ENCODE results near the gene ETV2. TPM values are rescaled to one million over a fixed set of nuclear protein-coding genes. Genes with fewer than 3 reads are reported as not detected.

Gene ETV2
- total RNA-seq, 1 donor = 0.36 TPM

- DNase-seq (ENCODE audit: insufficient read length, low spot score, missing footprints) = peak; percentile 70
- Histone ChIP-seq H3K4me1 (ENCODE audit: insufficient read depth, low read length) (peaks cover 14% of the 10 kb centered on the region), H3K79me2 (ENCODE audit: insufficient read depth, low read length) (peaks cover 17% of the 10 kb centered on the region), H3K4me3 (ENCODE audit: insufficient read depth, low read length) (peak overlapping the region; percentile 98), H2AFZ (ENCODE audit: low read length) (peak overlapping the region; percentile 93), H3K9me3 (ENCODE audit: low read depth, low read length) (no peaks in the 10 kb centered on the region), H3K27me3 (ENCODE audit: insufficient read depth, low read length) (no peaks in the 10 kb centered on the region), H4K20me1 (ENCODE audit: insufficient read depth, low read length) (no peaks in the 10 kb centered on the region), H3K36me3 (ENCODE audit: insufficient read depth, low read length) (peaks cover 26% of the 10 kb centered on the region), H3K27ac (ENCODE audit: low read depth, low read length) (peak overlapping the region; percentile 88), H3K4me2 (ENCODE audit: insufficient read depth, low read length) (peak overlapping the region; percentile 99)
- TF ChIP-seq CTCF (IDR thresholded peaks at IDR 0.05; ENCODE audit: extremely low read depth, low read depth, low read length) = no peak
Observed at GRCh38 chr19:35628264-35628564, 13.3 kb upstream of the ETV2 start.

GRCh38 chr19:35628565-35629331, 12.8 kb upstream of the ETV2 start, which contains the start of gene RBM42:
Gene RBM42 (plus strand): TSS chr19:35629036. CDS start chr19:35629154, 118 bp downstream.
- Histone ChIP-seq H3K4me3 (ENCODE audit: insufficient read depth, low read length) (peak within 1 kb of the TSS; percentile 98), H3K4me1 (ENCODE audit: insufficient read depth, low read length) (peaks cover 14% of the 10 kb centered on the region), H3K36me3 (ENCODE audit: insufficient read depth, low read length) (peaks cover 30% of the 10 kb centered on the region), H3K27ac (ENCODE audit: low read depth, low read length) (peak within 1 kb of the TSS; percentile 88), H2AFZ (ENCODE audit: low read length) (peak within 1 kb of the TSS; percentile 93), H3K27me3 (ENCODE audit: insufficient read depth, low read length) (no peaks in the 10 kb centered on the region), H3K79me2 (ENCODE audit: insufficient read depth, low read length) (peaks cover 17% of the 10 kb centered on the region), H4K20me1 (ENCODE audit: insufficient read depth, low read length) (no peaks in the 10 kb centered on the region), H3K9me3 (ENCODE audit: low read depth, low read length) (no peaks in the 10 kb centered on the region), H3K4me2 (ENCODE audit: insufficient read depth, low read length) (peak within 1 kb of the TSS; percentile 99)
- TF ChIP-seq CTCF (IDR thresholded peaks at IDR 0.05; ENCODE audit: extremely low read depth, low read depth, low read length) = no peak
- DNase-seq (ENCODE audit: insufficient read length, low spot score, missing footprints) = peak; percentile 100

GRCh38 chr19:35629332-35629633, 12.3 kb upstream of the ETV2 start:
- H3K4me2 ChIP-seq (ENCODE audit: insufficient read depth, low read length) = peak overlapping the region; percentile 93
- H4K20me1 ChIP-seq (ENCODE audit: insufficient read depth, low read length) = no peaks in the 10 kb centered on the region
- peak; percentile 68 for DNase-seq (ENCODE audit: insufficient read length, low spot score, missing footprints)
- peaks cover 17% of the 10 kb centered on the region for H3K79me2 ChIP-seq (ENCODE audit: insufficient read depth, low read length)
- H3K36me3 ChIP-seq (ENCODE audit: insufficient read depth, low read length) = peaks cover 35% of the 10 kb centered on the region
- H3K27ac ChIP-seq (ENCODE audit: low read depth, low read length) = peak overlapping the region; percentile 88
- H3K4me1 ChIP-seq (ENCODE audit: insufficient read depth, low read length) = peaks cover 14% of the 10 kb centered on the region
- TF ChIP-seq CTCF (IDR thresholded peaks at IDR 0.05; ENCODE audit: extremely low read depth, low read depth, low read length) = no peak
- H3K4me3 ChIP-seq (ENCODE audit: insufficient read depth, low read length) = peak overlapping the region; percentile 98
- peak overlapping the region; percentile 89 for H2AFZ ChIP-seq (ENCODE audit: low read length)
- H3K27me3 ChIP-seq (ENCODE audit: insufficient read depth, low read length) = no peaks in the 10 kb centered on the region
- H3K9me3 ChIP-seq (ENCODE audit: low read depth, low read length) = no peaks in the 10 kb centered on the region

- H3K4me2 ChIP-seq (ENCODE audit: insufficient read depth, low read length) = no peak overlapping the region
- no peak overlapping the region for H3K27ac ChIP-seq (ENCODE audit: low read depth, low read length)
- no peaks in the 10 kb centered on the region for H4K20me1 ChIP-seq (ENCODE audit: insufficient read depth, low read length)
- H3K79me2 ChIP-seq (ENCODE audit: insufficient read depth, low read length) = peaks cover 17% of the 10 kb centered on the region
- DNase-seq (ENCODE audit: insufficient read length, low spot score, missing footprints) = peak; percentile 55
- no peaks in the 10 kb centered on the region for H3K27me3 ChIP-seq (ENCODE audit: insufficient read depth, low read length)
- no peaks in the 10 kb centered on the region for H3K9me3 ChIP-seq (ENCODE audit: low read depth, low read length)
- no peak overlapping the region for H2AFZ ChIP-seq (ENCODE audit: low read length)
- H3K36me3 ChIP-seq (ENCODE audit: insufficient read depth, low read length) = peaks cover 63% of the 10 kb centered on the region
- peaks cover 8% of the 10 kb centered on the region for H3K4me1 ChIP-seq (ENCODE audit: insufficient read depth, low read length)
- TF ChIP-seq CTCF (IDR thresholded peaks at IDR 0.05; ENCODE audit: extremely low read depth, low read depth, low read length) = no peak
- no peak overlapping the region for H3K4me3 ChIP-seq (ENCODE audit: insufficient read depth, low read length)
Observed at GRCh38 chr19:35633727-35634440, 7.7 kb upstream of the ETV2 start.

Measured in osteoblast (primary cell).